DMS 273 (cell line): ENCODE data around the gene BRD3.

Source experiments
- DNase-seq: peaks from one replicate; lab custom pipeline; 2025; ENCODE audit not compliant: unreplicated experiment; lab: John Stamatoyannopoulos, UW

Gene BRD3

DNA sequence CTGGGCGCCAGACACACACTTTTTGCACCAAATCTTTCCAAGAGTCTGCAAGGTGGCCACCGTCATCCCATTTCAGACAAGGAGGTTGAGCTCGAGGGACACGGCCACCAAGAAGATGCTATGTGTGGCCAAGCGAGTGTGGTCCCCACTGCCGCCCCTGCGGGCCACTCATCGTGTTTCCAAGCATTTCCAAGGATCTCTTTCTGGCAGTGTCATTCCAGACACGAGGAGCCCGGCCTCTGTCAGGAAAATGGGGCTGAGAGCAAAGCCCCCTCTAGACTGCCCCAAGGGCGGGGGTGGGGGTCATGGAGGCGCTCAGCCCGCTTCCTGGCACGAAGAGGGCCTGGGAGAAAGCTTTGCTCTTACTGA, 86.3 kb downstream of the BRD3 start:
- no peak for DNase-seq

DNA sequence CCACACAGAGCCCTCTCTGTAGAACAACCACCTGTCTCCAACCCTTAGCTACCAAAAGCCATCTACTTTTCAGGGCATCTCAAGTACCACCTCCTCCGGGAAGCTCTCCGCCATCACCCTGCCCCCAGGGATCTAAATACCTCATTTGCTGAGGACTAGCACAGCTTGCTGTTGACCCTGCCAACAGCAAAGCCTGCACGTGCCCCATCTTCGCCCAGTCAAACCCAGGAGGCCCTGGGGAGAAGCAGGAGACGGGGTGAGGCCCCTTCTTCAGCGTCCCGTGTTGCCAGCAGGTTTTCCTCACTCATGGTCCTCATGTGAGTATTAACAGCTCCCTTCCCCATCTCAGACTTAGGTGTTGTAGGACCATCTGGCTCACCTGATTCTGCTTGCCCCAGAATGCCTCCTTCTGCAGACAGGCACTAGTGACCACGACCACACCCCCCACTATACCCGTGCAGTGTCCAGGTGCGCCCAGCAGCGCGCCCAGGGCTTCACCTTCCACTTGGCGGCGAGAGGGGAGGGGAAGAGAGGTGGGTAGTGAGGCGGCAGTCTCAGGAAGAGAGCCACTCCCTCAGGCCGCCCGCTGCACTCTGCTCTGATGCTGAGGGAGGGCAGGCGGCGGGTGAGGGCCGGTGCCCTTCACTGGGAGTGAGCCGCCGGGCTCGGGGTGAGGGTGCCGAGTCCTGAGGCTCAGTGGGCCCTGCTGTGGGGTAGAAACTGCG, 86.8 kb downstream of the BRD3 start:
- DNase-seq: no peak
